ENCODE measurements around the gene MEGF11. TPM values are rescaled to one million over a fixed set of nuclear protein-coding genes. Genes with fewer than 3 reads are reported as not detected.

The MEGF11 gene
- polyA plus RNA-seq, 1 of the 3 experiments (the other 2 are of a cell fraction) = not detected

GRCh38 chr15:66067687-66068086 lies 185.9 kb downstream of the MEGF11 start:
- no peaks in the 10 kb centered on the region for H3K36me3 ChIP-seq (replicated peaks in 1 of 2; ENCODE audit: control insufficient read depth in 1 of 2, insufficient read depth in 2 of 2, low read length in 1 of 2)
- H2AFZ ChIP-seq (ENCODE audit: low read depth) = no peak overlapping the region
- H3K27me3 ChIP-seq (ENCODE audit: insufficient read depth) = peaks cover 6% of the 10 kb centered on the region; the same call in 1 of the 2 replicates
- 60% methylated on average over 5 of the region's 5 CpGs for WGBS (ENCODE audit: low lambda C conversion rate)
- no peak overlapping the region for H3K4me3 ChIP-seq (ENCODE audit: low read depth in 2 of 2, low read length in 1 of 2)
- no peaks in the 10 kb centered on the region for H4K20me1 ChIP-seq (ENCODE audit: insufficient read depth)
- DNase-seq = no peak
- no peaks in the 10 kb centered on the region for H3K9me3 ChIP-seq
- no peak overlapping the region for H3K9ac ChIP-seq
- H3K4me2 ChIP-seq = no peak overlapping the region
- H3K27ac ChIP-seq (ENCODE audit: low read depth in 2 of 2, low read length in 1 of 2) = no peak overlapping the region
- peaks cover 0 to 20% of the 10 kb centered on the region in 2 experiments; a peak in 2 of 4 replicates for H3K4me1 ChIP-seq (ENCODE audit: control insufficient read depth in 1 of 2, insufficient read depth in 2 of 2, low read depth in 1 of 2, low read length in 1 of 2)
- CTCF ChIA-PET = interaction anchor here (0.9 to 1.3 kb wide), 2 partner anchors 14 to 20 kb away, joined by 3 to 4 read pairs; no protein-coding TSS in a partner anchor
- POLR2A ChIA-PET = no interaction called here
- H3K79me2 ChIP-seq (ENCODE audit: insufficient read depth) = no peaks in the 10 kb centered on the region
- H3K9me2 ChIP-seq = no peaks in the 10 kb centered on the region
- no peak for TF ChIP-seq USF1 (IDR thresholded peaks at IDR 0.05; ENCODE audit: borderline replicate concordance, low read depth)
- H3F3A ChIP-seq (replicated peaks; ENCODE audit: insufficient read depth) = no peaks in the 10 kb centered on the region

GRCh38 chr15:66066481-66066880 lies 187.1 kb downstream of the MEGF11 start:
- no peak for TF ChIP-seq JUND (IDR thresholded peaks at IDR 0.05)
- TF ChIP-seq ELF1 (IDR thresholded peaks at IDR 0.05) = no peak
- TF ChIP-seq EZH2phosphoT487 (IDR thresholded peaks at IDR 0.05; ENCODE audit: borderline replicate concordance, low read depth) = no peak
- no peak for TF ChIP-seq EP300 (IDR thresholded peaks at IDR 0.05; ENCODE audit: borderline replicate concordance in 1 of 2, low read depth in 1 of 2, low read length in 1 of 2)
- no peak for TF ChIP-seq GATA2 (CRISPR knock-in tag; IDR thresholded peaks at IDR 0.05)
- no peak for TF ChIP-seq SIN3A (IDR thresholded peaks at IDR 0.05; ENCODE audit: borderline replicate concordance, low read depth, low read length)
- TF ChIP-seq MEF2A (IDR thresholded peaks at IDR 0.05; ENCODE audit: borderline replicate concordance, low read depth) = no peak
- TF ChIP-seq RXRA (IDR thresholded peaks at IDR 0.05; ENCODE audit: borderline replicate concordance, low read depth) = no peak
- no peak for TF ChIP-seq USF1 (IDR thresholded peaks at IDR 0.05; ENCODE audit: borderline replicate concordance, low read depth)
- 66% methylated on average over 6 of the region's 6 CpGs for WGBS (ENCODE audit: low lambda C conversion rate)
- Histone ChIP-seq H3K9me3 (no peaks in the 10 kb centered on the region), H3K79me2 (ENCODE audit: insufficient read depth) (no peaks in the 10 kb centered on the region), H2AFZ (ENCODE audit: low read depth) (no peak overlapping the region), H3K9ac (no peak overlapping the region), H3K4me1 (ENCODE audit: control insufficient read depth in 1 of 2, insufficient read depth in 2 of 2, low read depth in 1 of 2, low read length in 1 of 2) (peaks cover 0 to 9% of the 10 kb centered on the region in 2 experiments; a peak in 1 of 4 replicates), H3K4me3 (ENCODE audit: low read depth in 2 of 2, low read length in 1 of 2) (no peak overlapping the region), H3K27ac (ENCODE audit: low read depth in 2 of 2, low read length in 1 of 2) (no peak overlapping the region), H4K20me1 (ENCODE audit: insufficient read depth) (no peaks in the 10 kb centered on the region), H3K27me3 (ENCODE audit: insufficient read depth) (peaks cover 6% of the 10 kb centered on the region; the same call in 1 of the 2 replicates), H3K9me2 (no peaks in the 10 kb centered on the region), H3F3A (replicated peaks; ENCODE audit: insufficient read depth) (no peaks in the 10 kb centered on the region), H3K4me2 (no peak overlapping the region), H3K36me3 (replicated peaks in 1 of 2; ENCODE audit: control insufficient read depth in 1 of 2, insufficient read depth in 2 of 2, low read length in 1 of 2) (no peaks in the 10 kb centered on the region)
- DNase-seq = no peak
- ChIA-PET POLR2A (no interaction called here), CTCF (interaction anchor here (0.6 to 1.3 kb wide), 3 partner anchors 8 to 641 kb away, joined by 4 read pairs; no protein-coding TSS in a partner anchor)

- H3K4me2 ChIP-seq = no peak overlapping the region
- H3K4me1 ChIP-seq (ENCODE audit: control insufficient read depth in 1 of 2, insufficient read depth in 2 of 2, low read depth in 1 of 2, low read length in 1 of 2) = peaks cover 0 to 5% of the 10 kb centered on the region in 2 experiments; a peak in 1 of 4 replicates
- DNase-seq = no peak
- no peaks in the 10 kb centered on the region for H3F3A ChIP-seq (replicated peaks; ENCODE audit: insufficient read depth)
- no peaks in the 10 kb centered on the region for H3K9me2 ChIP-seq
- TF ChIP-seq RAD21 (IDR thresholded peaks at IDR 0.05; ENCODE audit: low read length) (no peak), EZH2phosphoT487 (IDR thresholded peaks at IDR 0.05; ENCODE audit: borderline replicate concordance, low read depth) (no peak), RCOR1 (IDR thresholded peaks at IDR 0.05; ENCODE audit: low read length) (no peak), TEAD4 (IDR thresholded peaks at IDR 0.05; ENCODE audit: borderline replicate concordance, insufficient read depth) (no peak), YY1 (IDR thresholded peaks at IDR 0.05; ENCODE audit: low read depth) (no peak), FOSL2 (IDR thresholded peaks at IDR 0.05; ENCODE audit: borderline replicate concordance, low read depth) (no peak), USF1 (IDR thresholded peaks at IDR 0.05; ENCODE audit: borderline replicate concordance, low read depth) (no peak), TCF12 (IDR thresholded peaks at IDR 0.05) (no peak), RXRA (IDR thresholded peaks at IDR 0.05; ENCODE audit: borderline replicate concordance, low read depth) (no peak), NFIC (IDR thresholded peaks at IDR 0.05; ENCODE audit: borderline replicate concordance) (no peak)
- no peaks in the 10 kb centered on the region for H3K79me2 ChIP-seq (ENCODE audit: insufficient read depth)
- CTCF ChIA-PET = interaction anchor here (0.6 kb wide), 1 partner anchor 641 kb away, joined by 4 read pairs; no protein-coding TSS in a partner anchor
- 60% methylated on average over 4 of the region's 4 CpGs for WGBS (ENCODE audit: low lambda C conversion rate)
- H3K27me3 ChIP-seq (ENCODE audit: insufficient read depth) = peaks cover 6% of the 10 kb centered on the region; the same call in 1 of the 2 replicates
- POLR2A ChIA-PET = no interaction called here
- no peak overlapping the region for H2AFZ ChIP-seq (ENCODE audit: low read depth)
- H3K27ac ChIP-seq (ENCODE audit: low read depth in 2 of 2, low read length in 1 of 2) = no peak overlapping the region
- H4K20me1 ChIP-seq (ENCODE audit: insufficient read depth) = no peaks in the 10 kb centered on the region
- H3K36me3 ChIP-seq (replicated peaks in 1 of 2; ENCODE audit: control insufficient read depth in 1 of 2, insufficient read depth in 2 of 2, low read length in 1 of 2) = no peaks in the 10 kb centered on the region
- no peak overlapping the region for H3K4me3 ChIP-seq (ENCODE audit: low read depth in 2 of 2, low read length in 1 of 2)
- no peaks in the 10 kb centered on the region for H3K9me3 ChIP-seq
- H3K9ac ChIP-seq = no peak overlapping the region
Measured at GRCh38 chr15:66066005-66066404, 187.5 kb downstream of the MEGF11 start.
